GM21786 (cell line): ENCODE results near the gene FADS3.

ENCODE experiments used
- ATAC-seq: cut with Tn5 transposase; IDR thresholded peaks from one replicate; pipeline ENCODE4 v1.9.1; 2021; ENCODE audit not compliant: unreplicated experiment

Gene FADS3

GRCh38 chr11:61839742-61840141 is 51.6 kb downstream of the FADS3 start:
- no peak for ATAC-seq

- no peak for ATAC-seq
Observed at GRCh38 chr11:61838921-61839320, 52.4 kb downstream of the FADS3 start.

GRCh38 chr11:61838501-61838900 is 52.8 kb downstream of the FADS3 start:
- no peak for ATAC-seq

DNA sequence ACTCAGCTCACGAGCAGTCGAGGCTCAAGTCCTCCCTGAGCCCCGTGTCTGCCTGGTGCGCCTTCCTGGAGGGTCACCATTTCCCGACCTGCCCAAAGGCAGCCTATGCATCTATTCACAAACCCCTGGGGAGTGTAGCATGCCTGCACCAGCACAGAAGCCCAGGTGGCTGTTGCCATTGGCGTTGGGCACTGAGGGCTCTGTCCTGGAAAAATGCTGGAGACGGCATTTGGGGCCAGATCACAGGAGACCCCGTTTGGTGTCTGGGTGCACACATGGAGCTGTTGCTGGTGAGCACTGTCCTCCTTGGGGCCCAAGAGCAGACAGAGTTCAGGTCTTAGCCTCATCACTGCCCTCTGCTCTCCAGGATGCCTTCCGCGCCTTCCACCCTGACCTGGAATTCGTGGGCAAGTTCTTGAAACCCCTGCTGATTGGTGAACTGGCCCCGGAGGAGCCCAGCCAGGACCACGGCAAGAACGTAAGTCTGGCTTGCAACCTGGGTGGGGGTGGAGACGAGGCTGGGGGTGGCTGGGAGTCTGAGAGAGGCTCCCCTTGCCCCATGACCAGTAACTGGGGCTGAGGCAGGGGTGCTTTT is 53.8 kb downstream of the FADS3 start:
- ATAC-seq = no peak

GRCh38 chr11:61836193-61836592 is 55.2 kb downstream of the FADS3 start:
- ATAC-seq = no peak

DNA sequence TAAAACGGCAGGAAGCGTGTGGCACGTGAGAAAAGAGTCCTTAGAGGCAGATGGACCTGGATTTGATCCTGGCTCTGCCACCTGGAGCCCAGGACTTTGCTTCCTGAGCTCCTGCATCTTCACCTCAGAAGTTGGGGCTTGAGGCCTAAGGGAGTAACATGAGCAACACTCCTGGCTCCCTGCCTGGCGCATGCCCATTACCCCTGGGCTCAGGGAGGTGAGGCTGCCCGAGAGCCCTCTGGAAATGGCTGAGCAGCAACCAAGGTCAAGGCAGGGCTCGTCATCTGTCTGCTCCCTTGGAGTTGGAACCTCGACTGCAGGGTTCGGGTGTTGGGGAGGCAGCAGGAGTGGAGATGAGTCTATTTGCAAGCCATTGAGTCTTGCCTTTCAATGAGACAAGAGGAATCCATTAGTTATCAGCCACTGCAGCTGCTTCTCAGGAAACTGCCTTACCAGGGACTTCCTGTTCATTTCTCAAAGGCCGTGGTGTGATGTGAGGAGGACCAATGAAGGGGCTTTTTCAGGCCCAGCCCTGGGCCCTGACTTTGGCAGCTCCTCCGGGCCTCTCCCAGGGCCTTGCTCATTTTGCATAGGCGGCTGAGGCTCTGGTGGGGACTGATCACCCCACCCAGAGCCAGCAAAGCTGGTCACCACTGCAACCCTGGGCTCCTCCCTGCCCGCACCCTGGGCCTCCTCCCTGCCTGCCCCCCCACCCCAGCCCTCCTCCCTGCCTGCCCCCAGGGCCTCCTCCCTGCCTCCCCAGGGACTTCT is 56.9 kb downstream of the FADS3 start:
- peak; percentile 88 for ATAC-seq

- ATAC-seq = no peak
Observed at GRCh38 chr11:61833926-61834277, 57.4 kb downstream of the FADS3 start.

GRCh38 chr11:61833471-61833870 is 57.9 kb downstream of the FADS3 start:
- no peak for ATAC-seq

GRCh38 chr11:61832754-61833153 is 58.6 kb downstream of the FADS3 start:
- ATAC-seq = no peak

DNA sequence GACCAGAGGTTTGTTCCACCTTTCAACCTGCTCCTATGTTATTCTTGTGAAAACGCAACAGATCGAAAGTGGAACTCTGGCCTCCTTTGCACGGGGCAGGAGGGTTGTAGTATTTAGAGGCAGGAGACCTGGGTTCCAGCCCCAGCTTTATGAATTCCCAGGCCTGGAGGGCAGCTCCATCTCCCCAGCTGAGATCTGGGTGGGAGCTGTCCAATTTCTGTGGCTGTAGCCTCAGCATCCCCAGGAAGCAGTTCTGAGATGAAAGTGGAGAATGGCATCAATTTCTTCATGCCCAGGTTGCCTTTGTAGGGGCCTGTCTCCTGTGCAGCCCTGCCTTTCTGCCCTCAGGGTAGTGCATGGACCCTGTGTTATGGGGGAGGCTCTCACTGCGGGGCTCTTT is 59.1 kb downstream of the FADS3 start:
- ATAC-seq = no peak

DNA sequence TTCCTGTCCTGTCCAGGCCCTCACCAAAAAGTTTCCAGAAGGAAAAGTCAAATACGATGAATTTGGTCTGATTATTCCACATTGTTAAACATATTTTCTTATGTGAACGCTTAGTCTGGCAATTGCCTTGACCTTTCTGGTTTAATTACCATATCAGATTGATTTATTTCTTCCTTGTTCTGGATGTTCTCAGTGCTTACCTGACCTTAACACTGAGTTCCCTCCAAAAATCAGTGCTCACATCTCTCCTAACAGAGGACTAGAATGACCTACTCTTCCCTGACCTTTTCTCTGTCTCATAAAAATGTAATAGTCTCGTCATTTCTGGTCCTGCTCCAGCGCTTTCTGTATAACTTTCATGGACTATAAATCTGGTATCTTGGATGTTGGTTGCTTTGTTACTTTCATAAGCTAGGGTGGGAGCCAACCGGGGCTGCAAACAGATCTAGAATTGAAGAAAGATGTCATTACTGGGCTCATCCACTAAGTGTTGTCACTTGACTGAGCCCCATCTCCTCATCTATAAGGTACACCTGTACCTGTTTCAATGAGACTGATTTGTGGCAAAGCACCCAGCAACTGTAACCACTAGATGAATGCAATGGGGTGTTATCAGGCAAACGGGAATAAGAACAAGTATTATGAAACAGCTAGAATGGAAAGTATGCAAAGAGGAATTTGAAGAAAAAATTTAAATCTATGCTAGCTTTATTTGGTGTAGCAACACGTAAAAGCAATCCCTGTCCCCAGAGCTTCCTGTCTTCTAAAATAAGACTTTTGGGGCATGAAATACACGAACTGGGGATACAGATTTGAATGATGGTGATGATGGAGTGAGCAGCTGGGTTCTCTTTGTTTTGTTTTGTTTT is 60.9 kb downstream of the FADS3 start:
- ATAC-seq = no peak

DNA sequence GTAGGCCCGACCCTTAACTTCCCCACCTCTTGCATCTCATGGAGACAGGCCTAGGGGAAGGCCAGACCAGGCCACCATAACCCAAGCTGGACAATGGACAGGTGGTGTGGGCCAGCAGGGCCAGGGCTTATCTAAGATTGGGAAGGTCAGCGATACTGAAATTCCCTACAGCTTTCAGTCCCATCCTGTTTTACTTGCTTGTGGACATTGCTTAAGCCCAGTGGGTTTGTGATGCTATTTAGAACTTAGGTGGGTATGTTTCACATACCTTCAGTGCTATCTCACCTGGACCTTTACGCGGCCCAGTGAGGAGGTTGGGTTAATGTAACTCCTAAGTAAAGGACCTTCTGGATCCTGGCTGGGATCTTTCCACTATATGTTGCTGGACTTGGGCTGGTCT is 61.5 kb downstream of the FADS3 start:
- no peak for ATAC-seq

GRCh38 chr11:61828629-61829407 is 62.5 kb downstream of the FADS3 start:
- no peak for ATAC-seq

GRCh38 chr11:61828379-61828628 is 63.0 kb downstream of the FADS3 start:
- peak; percentile 2 for ATAC-seq

DNA sequence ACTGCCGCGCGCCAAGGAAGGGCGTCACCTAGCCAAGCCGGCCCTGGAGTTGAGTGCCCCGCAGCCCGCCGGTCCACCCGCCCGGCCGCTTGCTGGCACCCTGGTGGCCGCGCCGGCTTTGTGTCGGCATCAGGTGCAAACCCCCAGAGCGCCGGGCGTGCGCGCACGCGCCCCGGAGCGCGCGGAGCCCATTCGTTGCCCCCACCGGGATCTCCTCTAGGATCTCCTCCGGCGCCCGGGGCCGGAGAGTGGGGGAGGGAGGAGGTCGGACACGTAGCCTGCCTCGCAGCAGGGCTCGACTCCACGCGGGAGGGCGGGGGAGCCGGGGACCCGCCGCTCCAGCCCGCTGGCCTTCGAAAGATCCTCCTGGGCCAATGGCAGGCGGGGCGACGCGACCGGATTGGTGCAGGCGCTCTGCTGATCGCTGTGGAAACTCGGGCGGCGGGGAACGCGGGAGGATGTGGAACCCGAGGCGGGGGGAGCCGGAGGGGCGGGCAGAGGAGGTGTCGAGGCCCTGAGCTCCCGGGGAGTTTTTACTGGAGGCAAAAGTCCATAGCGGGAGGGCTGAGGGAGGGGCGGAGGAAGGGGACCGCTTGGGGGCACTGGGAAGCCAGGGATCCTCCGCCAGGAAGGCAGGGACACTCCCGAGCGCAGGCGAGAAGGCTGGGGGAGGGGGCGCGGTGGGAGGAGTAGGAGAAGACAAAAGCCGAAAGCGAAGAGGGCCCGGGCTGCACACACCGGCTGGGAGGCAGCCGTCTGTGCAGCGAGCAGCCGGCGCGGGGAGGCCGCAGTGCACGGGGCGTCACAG is 63.6 kb downstream of the FADS3 start, which contains the start of gene FADS2:
TSS of gene FADS2 (plus strand) at position 730 of the 808 bp plus-strand sequence. CDS start 91 bp downstream, outside the sequence.
- ATAC-seq = peak; percentile 67

- no peak for ATAC-seq
Observed at GRCh38 chr11:61826930-61827570, 64.3 kb downstream of the FADS3 start.
